Stimulated activated CD8-positive, alpha-beta memory T cell treated with anti-CD3 and anti-CD28 coated beads, Interleukin-4, amount 100 ng/mL, for 1 hour (primary cell): ENCODE measurements around the gene PLAAT4.

Experiments
- DNase-seq, 2 donors: peaks; one replicate each; pipeline ENCODE4 v3.0.0-alpha.2; 2020; ENCODE audit warnings: low read depth in 2 of 2, low spot score in 1 of 2

The PLAAT4 gene, protein sequence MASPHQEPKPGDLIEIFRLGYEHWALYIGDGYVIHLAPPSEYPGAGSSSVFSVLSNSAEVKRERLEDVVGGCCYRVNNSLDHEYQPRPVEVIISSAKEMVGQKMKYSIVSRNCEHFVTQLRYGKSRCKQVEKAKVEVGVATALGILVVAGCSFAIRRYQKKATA

DNA sequence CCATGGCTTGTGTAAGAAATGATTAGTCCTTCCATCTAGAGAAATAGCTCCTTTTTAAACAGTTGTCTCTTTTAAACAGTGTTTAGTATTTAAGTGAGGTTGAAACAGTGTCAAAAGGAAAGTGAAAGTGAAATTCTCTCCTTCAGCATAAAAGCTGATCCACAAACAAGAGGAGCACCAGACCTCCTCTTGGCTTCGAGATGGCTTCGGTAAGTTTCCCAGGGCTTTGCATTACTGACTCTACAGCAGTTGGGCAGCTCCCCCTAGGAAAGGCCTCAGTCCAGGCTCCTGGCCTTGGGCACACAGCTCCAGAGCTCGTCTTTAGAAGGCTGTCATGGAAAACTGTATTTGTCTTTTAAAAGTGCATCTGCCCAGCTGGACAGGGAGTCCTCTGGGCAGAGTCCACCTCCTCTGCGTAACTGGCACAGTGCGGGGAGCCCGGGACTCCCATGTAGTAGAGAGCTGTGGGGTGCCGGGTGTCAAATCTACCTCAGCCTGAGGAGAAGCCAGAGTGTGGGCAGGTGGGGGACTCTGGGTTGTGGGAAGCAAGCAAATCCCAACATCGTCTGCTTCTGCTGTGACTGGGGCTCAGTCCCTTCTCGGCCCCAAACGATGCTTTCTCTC is at the start of gene PLAAT4:
Gene PLAAT4, plus strand, starts transcription at position 140 of the 624 bp plus-strand sequence. Its CDS starts 61 bp downstream, at position 201.
- DNase-seq = no peak

DNA sequence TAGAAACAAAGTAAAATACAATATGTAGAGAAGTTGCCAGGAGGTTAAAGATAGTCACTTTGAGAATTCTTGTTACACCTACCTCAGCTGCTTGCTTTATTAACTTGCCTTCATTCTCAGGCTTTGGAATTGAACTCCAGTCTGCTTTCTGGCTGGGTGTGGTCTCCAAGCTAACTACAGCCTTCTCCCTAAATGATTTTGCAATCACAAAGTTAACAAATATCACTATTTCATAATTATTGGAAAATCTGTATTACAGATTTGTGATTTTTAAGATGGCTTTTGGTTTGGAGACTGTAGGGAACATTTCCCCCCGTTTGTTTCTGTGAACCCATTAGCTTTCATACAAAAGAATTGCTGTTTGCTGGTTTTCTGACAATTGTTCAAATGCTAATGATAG is 47.8 kb upstream of the PLAAT4 start:
- no peak for DNase-seq

DNA sequence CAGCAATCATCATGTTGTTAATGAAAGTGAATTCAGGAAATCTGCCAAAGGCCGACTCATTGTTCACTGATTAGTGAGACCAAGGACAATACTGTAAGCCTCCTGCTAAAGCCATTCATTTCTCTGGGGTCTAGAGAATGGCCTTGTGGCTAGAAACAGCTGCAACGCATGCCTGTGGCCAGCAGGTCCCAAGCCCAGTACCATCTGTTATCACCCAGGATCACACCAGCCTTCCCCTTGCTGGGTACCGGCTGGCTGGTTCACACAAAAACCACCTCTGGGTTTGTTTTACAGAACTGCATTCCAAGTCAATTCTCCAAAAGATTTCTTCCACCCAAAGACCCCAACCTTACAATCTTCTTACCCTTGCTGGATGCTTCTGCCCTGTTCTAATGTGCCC is 46.7 kb upstream of the PLAAT4 start:
- DNase-seq = no peak

DNA sequence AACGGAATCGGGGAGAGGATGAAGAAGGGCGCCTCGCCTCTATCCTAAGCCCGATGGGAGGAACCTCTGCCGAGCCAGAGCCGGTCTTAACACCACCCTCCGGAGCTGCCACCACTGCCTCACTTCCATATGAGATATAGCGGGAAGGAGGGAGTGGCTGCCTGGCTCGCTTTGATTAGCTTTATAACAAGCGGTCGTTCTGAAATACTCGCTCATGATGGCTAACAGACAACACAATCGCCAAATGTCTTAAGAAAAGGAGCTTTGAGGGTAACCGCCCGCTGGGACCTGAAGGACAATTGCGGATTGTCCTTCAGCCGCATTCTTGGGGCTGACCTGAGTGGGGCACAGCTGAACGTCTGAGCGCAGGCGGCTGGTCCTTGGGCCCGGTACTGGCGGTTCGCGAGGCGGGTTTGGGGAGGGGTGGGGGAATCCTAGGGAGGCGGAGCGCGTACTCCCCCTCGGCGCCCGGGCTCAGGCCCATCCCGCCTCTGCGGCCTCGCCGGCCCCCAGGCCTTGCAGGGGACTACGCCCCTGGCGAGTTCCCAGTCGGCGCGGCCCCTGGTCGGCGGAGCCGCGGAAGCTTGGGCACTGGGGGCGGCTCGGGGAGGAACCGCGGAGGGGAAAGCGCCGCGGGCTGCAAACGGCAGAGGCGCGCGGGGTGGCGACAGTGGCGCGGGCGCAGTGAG is 45.9 kb upstream of the PLAAT4 start, which contains the start of gene PLAAT5:
Gene PLAAT5, minus strand, starts transcription at position 617 of the 689 bp plus-strand sequence. Its CDS starts 133 bp downstream, at position 484.
- DNase-seq = no peak

DNA sequence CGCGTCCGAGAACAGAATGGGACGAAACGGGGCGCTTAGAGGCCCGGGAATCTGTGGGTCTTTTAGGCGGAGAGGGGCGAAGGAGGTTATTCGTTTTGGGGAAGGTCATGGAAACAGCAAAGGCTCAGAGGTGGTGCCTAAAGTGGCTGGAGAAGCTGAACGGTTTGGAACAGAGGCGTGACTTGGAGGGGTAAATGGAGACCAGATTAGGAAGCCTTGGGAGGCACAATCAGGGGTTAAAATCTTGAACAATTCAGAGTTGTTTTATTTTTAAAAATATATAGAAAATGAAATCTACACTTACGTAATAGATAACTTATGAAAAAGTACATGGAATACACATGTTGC is 45.4 kb upstream of the PLAAT4 start:
- no peak for DNase-seq

DNA sequence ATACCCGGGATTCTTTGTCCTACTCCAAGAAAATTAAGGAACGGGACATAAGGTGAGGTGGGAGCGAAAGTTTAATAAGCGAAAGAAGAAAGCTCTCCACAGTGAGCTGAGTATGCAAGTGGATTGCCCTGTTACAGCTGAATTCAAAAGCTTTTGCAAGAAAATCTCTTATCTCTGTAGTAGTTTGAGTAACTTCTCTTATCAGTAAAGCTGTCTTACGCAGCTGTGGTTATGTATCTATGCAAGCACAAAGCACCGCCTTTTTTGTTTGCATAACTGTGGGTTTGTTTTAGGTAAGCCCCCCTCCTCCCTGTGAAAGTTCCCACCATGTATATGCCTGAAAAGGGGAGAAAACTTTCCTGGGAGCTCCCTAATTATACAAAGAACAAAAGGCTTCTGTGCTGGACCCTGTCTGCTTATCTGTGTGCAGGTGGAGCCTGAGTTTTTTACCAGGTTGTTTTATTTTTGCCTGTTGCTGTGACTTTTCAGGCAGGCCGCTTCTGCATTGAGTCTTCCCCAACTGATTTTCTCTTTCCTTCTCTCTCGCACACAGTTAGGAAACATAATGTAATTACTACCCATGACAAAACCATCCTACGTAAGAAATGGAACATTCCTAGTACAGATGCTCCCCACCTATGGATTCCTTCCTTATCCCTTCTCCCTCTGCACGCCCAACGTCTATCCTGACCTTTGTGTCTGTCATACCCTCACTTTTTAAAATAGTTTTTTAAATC is 44.8 kb upstream of the PLAAT4 start:
- no peak for DNase-seq

DNA sequence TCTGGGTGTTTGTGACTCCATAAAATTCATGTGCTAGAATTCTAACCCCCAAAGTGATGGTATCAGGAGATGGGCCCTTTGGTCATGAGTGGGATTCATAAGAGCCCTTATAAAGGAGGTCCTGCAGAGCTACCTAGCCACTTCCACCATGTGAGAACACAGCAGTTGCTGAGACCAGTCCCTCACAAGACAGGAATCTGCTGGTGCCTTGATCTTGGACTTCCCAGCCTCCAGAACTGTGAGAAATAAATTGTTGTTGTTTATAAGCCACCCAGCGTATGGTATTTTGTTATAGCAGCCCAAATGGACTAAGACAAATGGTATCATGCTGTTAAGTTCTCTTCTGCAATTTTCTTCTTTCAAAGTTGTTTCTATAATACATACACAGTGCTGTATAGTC is 44.2 kb upstream of the PLAAT4 start:
- DNase-seq = no peak

DNA sequence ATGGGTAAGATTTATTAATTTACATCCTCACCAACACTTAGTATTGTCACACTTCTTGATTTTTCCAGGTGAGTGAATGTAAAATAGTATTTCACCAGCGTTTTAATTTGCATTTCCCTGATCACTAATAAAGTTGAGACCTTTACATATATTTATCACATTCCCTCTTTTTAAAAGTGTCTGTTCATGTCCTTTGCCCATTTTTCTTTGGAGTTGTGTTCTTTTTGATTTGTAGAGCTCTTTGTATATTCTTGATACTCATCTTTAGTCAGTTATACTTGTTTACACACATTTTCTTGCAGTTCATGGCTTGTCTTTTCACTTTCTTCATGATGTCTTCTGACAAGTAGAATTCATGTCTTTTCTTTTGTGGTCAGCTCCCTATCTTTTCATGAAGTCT is 43.5 kb upstream of the PLAAT4 start:
- DNase-seq = no peak

DNA sequence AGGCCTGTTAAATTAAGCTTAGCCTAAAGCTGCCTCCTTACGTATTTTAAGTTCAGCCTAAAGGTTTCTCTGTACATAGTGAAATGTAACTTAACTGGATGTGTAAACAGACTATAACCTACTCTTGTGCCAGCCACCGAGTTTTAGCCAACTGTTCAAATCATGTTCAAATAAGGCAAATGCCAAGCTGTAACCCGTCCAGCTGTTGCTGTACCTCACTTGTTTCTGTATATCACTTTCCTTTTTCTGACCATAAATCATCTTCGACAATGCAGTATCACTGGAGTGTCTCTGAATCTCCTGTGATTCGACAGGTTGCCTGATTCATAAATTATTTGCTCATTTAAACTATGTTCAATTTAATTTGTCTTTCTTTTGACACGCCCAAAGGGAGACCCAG is 41.6 kb upstream of the PLAAT4 start:
- no peak for DNase-seq

DNA sequence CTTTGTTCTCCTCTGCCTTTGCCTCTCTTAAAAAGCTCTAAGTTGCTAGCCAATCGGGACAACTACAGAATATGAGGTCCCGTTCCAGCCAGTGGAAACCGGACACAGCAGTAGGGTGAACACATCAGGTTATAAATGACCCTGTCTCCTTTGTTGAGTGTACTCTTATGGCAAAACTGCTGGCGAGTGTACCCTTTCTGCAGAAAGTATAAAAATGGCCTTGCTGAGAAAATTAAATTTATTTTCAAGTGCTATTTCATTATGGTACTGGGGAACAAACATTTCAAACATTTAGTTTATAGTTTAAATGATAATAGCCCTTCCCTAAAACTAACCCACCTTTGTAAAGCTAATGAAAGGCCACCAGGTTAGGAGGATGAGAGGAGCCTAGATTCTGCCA is 36.7 kb upstream of the PLAAT4 start:
- no peak for DNase-seq

DNA sequence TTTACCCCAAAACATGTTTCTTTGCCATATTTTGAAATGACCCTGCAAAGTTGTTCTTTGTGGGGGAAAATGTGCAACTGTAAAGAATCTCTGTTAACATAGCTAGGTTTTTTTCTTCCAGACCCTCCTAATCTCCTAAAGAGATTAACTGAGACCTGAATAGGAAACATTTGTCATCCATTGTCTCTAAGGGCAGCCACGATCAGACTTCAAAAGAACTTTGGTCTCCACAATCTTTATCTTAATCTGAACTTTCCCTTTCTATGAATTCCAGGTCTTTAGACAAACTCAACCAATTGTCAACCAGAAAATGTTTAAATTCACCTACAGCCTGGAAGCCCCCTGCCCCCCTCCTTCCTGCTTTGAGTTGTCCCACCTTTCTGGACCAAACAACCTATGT is 35.4 kb upstream of the PLAAT4 start:
- DNase-seq = no peak

DNA sequence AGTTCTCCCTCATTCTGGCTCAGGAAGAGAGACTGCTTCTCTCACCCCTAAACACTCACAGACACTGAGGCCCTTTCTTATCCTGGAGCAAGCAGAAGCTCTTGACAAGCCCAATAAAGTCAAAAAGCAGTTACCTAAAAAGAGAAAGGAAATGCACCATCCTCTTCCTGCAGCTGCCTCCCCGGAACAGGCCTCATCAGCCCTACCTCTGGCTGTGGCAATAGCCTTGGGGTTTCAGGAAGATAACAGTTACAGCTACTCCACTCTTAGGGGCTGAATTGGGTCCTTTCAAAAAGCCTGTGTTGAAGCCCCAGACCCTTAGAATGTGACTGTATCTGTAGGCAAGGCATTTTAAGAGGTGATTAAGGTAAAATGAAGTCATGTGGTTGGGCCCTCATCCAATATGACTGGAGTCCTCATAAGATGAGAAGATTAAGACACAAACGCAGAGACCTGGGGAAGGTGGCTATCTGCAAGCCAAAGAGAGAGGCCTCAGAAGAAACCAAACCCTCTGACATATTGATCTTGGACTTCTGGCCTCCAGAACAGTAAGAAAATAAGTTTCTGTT is 34.3 kb upstream of the PLAAT4 start:
- no peak for DNase-seq

DNA sequence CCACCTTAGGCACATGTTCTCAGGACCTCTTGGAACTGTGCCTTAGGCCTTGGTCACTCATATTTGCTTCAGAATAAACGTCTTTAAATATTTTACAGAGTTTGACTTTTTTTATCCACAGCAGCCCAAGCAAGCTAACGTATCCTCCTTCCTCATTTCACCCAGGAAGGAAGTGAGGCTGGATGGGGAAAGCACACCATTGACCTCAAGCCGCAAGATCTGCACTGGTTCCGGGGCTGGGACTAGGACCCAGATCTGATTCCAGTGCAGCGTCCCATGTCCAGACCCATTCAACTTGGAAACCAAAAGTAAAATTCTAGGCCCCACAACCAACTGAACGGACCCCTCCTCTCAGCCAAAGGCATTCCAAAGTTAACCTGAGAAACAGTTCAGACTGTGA is 33.1 kb upstream of the PLAAT4 start:
- no peak for DNase-seq

DNA sequence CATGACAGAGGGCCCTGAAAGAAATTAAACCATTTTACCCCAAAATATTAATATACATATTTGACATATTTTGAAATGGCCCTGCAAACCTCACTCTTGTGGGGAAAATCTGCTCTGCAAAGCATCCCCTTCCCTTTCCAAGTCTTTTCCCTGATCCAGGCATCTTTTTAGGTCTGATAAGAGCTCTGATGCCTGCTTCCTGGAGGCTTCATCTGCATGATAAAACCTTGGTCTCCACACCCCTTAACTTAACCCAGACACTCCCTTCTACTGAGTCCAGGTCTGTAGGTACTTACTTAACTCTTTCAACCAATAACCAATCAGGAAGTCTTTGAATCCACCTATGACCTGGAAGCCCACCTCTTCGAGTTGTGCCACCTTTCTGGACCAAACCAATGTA is 32.6 kb upstream of the PLAAT4 start:
- no peak for DNase-seq

DNA sequence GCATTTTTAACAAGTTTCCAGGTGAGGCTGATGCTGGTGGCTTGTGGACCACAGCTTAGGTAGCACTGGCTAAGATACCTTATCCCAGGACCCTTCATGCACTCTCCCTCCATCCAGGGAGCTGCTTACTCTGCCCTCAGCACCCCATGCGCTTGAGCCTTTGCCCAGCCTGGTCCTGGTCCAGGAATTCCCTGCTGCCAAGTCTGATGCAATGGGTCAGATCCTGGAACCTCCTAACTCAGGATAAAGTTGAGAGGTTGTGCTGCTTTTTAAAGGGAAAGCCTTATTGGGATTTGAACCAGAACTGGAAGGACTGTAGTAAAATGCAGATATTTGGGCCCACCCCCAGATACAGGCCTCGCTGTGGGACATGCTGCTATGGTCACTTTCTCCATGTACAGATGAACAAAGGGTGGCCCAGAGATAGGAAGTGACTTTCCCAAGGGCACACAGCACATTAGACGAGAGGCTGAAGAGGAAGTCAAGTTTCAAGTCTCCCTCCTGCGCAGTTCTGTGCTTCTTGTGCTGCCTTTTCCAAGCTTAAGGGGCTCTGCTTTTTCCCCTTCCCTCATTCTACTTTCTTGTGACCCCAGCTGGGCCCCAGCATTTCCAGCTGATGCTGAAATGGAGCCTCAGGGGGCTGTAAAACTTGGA is 31.5 kb upstream of the PLAAT4 start:
- DNase-seq = no peak

DNA sequence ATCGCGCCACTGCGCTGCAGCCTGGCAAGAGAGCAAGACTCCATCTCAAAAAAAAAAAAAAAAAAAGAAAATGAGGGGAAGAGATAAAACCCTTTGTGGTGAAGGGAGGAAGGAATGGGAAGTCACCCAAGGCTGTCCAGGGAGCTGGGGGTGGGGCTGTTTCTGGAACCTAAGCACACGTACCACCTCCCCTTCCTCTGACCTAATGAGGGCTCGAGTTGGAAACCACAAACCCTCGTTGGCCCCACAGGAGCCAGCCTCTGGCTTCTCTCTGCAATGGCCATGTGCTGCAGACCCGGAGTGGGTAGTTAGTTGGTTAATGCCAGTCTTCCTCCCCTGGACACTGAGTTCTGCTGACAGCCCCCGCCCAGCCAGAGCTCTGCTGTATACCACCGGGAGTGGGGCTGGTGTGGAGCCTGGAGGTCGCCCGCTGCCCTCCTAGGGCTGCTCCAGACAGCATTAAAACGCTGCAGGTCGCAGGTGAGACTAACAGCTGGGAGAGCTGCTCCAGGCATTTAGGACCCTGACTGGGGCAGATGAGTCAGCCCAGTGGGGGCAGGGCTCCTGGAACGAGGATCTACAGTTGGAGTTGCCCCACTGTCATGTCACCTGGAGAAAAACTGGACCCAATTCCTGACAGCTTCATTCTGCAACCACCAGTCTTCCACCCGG is 30.6 kb upstream of the PLAAT4 start, which contains the start of gene LGALS12:
Gene LGALS12, plus strand, starts transcription at position 228 of the 672 bp plus-strand sequence. Its CDS starts 375 bp downstream, at position 603.
- no peak for DNase-seq

DNA sequence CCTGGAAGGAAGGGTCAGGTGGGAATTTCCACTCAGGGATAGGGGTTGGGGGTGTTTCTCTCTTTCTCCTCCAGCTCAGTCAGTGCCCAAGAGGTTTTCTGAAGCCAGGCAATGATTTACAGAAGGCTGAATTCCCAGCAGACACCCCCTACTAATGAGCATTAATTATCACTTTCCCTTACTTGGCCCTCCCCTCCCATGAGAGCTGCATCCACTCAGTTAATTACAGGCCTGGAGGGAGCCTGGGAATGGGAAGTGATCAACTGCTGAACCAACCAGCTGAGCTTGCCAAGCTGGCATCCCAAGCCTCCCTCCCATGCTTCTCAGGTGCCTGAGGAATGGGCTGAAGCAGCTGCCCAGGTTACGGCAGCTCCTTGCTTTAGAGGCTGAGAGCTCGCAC is 29.7 kb upstream of the PLAAT4 start:
- DNase-seq = no peak

DNA sequence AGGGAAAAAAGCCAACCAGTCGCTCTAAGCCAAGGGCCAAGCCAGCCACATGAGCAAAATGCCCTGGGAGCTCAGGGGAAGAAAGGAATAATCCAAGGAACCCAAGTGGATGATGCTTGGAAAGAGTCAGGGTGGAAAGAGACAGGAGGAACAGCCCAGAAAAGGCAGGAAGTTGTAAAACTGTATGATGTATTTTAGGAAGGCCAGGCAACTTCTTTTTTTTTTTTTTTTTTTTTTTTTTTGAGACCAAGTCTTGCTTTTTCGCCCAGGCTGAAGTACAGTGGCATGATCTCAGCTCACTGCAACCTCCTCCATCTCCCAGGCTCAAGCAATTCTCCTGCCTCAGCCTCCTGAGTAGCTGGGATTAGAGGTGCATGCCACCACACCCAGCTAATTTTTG is 29.1 kb upstream of the PLAAT4 start:
- DNase-seq = no peak

DNA sequence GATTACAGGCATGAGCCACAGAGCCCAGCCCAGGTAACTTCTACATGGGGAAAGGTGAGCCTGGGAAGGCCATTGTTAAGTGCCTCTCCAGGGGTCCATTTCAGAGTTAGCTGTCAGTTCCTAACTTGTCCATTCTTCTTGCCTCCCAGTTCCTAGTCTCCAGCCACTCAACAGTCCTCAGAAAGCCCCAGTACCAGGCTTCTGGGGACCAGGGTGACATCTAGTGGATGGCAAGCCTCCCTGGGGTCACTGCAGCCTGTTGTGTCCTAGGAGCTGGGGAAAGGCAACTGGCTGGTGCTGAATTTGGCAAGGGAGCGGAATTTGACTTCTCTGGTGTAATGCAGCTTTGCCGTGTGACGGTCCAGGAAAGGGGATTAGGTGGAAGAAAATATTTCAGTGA is 28.6 kb upstream of the PLAAT4 start:
- DNase-seq = no peak

DNA sequence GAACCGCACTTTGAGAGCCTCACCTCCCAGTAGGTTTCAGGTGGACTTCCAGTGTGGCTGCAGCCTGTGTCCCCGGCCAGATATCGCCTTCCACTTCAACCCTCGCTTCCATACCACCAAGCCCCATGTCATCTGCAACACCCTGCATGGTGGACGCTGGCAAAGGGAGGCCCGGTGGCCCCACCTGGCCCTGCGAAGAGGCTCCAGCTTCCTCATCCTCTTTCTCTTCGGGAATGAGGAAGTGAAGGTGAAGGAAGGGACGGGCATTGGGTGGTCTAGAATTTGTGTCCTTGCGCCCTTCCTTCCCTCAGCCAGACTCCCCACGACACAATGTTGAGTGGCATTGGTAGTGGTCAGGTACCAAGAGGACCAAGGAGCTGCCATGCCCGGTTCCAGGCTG is 27.9 kb upstream of the PLAAT4 start:
- no peak for DNase-seq
